ENCODE data around the gene ITGB4. TPM values are rescaled to one million over a fixed set of nuclear protein-coding genes. Genes with fewer than 3 reads are reported as not detected.

ITGB4 gene
- total and polyA plus RNA-seq, 9 of the 15 experiments (the other 6 are each of a cell fraction or from before 2014, with no cell fraction given): 0.05 to 2.8 (median 0.76) TPM; not detected in 3

DNA sequence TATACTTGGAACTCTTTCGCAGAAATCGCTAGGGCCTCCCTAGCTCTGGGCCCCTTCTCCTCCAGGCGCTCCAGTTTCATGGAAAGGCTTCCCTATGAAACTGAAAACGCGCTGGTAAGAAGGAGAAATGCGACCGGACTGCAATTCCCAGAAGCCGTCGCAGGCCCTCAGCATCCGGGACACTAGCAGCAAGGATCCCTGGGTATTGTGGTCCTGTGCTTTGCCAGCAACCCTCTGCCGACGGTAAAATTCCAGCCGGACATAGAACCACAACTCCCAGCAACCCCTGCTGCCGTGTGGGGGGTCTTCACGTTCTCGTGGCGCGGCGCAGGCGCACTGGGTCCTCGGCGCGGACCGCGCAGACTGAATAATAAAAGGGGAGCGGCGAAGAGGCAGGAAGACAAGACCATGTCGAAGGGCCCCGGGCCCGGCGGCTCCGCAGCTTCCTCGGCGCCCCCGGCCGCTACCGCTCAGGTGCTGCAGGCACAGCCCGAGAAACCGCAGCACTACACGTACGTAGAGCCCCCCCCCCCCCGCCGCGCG, 63.3 kb downstream of the ITGB4 start, which contains the start of gene UNK (continued):
- peak; percentile 100 for TF ChIP-seq CXXC5 (CRISPR knock-in tag; IDR thresholded peaks at IDR 0.05)
- TF ChIP-seq ZNF584 (CRISPR knock-in tag; IDR thresholded peaks at IDR 0.05; ENCODE audit: low read depth): peak; percentile 89
- TF ChIP-seq XRCC5 (IDR thresholded peaks at IDR 0.05; ENCODE audit: low read depth, low read length): peak; percentile 26; the same call in 1 of the 2 replicates
- peak; percentile 94; the same call in 1 of the 2 replicates for TF ChIP-seq DMBX1 (CRISPR knock-in tag; IDR thresholded peaks at IDR 0.05; ENCODE audit: borderline replicate concordance)
- TF ChIP-seq, protein P1, sequence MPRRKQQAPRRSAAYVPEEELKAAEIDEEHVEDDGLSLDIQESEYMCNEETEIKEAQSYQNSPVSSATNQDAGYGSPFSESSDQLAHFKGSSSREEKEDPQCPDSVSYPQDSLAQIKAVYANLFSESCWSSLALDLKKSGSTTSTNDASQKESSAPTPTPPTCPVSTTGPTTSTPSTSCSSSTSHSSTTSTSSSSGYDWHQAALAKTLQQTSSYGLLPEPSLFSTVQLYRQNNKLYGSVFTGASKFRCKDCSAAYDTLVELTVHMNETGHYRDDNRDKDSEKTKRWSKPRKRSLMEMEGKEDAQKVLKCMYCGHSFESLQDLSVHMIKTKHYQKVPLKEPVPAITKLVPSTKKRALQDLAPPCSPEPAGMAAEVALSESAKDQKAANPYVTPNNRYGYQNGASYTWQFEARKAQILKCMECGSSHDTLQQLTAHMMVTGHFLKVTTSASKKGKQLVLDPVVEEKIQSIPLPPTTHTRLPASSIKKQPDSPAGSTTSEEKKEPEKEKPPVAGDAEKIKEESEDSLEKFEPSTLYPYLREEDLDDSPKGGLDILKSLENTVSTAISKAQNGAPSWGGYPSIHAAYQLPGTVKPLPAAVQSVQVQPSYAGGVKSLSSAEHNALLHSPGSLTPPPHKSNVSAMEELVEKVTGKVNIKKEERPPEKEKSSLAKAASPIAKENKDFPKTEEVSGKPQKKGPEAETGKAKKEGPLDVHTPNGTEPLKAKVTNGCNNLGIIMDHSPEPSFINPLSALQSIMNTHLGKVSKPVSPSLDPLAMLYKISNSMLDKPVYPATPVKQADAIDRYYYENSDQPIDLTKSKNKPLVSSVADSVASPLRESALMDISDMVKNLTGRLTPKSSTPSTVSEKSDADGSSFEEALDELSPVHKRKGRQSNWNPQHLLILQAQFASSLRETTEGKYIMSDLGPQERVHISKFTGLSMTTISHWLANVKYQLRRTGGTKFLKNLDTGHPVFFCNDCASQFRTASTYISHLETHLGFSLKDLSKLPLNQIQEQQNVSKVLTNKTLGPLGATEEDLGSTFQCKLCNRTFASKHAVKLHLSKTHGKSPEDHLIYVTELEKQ (CRISPR knock-in tag; IDR thresholded peaks at IDR 0.05): no peak
- TF ChIP-seq ZNF134 (CRISPR knock-in tag; conservative IDR thresholded peaks at IDR 0.05): peak; percentile 71; the same call in 1 of the 2 replicates
- TF ChIP-seq, protein P2, sequence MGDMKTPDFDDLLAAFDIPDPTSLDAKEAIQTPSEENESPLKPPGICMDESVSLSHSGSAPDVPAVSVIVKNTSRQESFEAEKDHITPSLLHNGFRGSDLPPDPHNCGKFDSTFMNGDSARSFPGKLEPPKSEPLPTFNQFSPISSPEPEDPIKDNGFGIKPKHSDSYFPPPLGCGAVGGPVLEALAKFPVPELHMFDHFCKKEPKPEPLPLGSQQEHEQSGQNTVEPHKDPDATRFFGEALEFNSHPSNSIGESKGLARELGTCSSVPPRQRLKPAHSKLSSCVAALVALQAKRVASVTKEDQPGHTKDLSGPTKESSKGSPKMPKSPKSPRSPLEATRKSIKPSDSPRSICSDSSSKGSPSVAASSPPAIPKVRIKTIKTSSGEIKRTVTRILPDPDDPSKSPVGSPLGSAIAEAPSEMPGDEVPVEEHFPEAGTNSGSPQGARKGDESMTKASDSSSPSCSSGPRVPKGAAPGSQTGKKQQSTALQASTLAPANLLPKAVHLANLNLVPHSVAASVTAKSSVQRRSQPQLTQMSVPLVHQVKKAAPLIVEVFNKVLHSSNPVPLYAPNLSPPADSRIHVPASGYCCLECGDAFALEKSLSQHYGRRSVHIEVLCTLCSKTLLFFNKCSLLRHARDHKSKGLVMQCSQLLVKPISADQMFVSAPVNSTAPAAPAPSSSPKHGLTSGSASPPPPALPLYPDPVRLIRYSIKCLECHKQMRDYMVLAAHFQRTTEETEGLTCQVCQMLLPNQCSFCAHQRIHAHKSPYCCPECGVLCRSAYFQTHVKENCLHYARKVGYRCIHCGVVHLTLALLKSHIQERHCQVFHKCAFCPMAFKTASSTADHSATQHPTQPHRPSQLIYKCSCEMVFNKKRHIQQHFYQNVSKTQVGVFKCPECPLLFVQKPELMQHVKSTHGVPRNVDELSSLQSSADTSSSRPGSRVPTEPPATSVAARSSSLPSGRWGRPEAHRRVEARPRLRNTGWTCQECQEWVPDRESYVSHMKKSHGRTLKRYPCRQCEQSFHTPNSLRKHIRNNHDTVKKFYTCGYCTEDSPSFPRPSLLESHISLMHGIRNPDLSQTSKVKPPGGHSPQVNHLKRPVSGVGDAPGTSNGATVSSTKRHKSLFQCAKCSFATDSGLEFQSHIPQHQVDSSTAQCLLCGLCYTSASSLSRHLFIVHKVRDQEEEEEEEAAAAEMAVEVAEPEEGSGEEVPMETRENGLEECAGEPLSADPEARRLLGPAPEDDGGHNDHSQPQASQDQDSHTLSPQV (IDR thresholded peaks at IDR 0.05): peak; percentile 3
- 0 out of 2 replicates have a peak, but pooled peaks have one; percentile 47 for TF ChIP-seq BHLHE40 (IDR thresholded peaks at IDR 0.05; ENCODE audit: low read length)
- TF ChIP-seq SPI1 (IDR thresholded peaks at IDR 0.05; ENCODE audit: borderline replicate concordance, low read depth, low read length): peak; percentile 38; the same call in 1 of the 2 replicates
- TF ChIP-seq ZNF583 (CRISPR knock-in tag; IDR thresholded peaks at IDR 0.05): peak; percentile 89; the same call in 1 of the 2 replicates
- TF ChIP-seq HNRNPL (IDR thresholded peaks at IDR 0.05; ENCODE audit: low read depth, low read length): no peak
- no peak for TF ChIP-seq THRAP3 (IDR thresholded peaks at IDR 0.05; ENCODE audit: borderline replicate concordance)
- no peak for TF ChIP-seq BRCA1 (IDR thresholded peaks at IDR 0.05)
- TF ChIP-seq BRCA1 (CRISPR knock-in tag; IDR thresholded peaks at IDR 0.05): no peak
- peak; percentile 97 for TF ChIP-seq MBD2 (IDR thresholded peaks at IDR 0.05; ENCODE audit: borderline replicate concordance, low read depth)
- TF ChIP-seq, protein P3, sequence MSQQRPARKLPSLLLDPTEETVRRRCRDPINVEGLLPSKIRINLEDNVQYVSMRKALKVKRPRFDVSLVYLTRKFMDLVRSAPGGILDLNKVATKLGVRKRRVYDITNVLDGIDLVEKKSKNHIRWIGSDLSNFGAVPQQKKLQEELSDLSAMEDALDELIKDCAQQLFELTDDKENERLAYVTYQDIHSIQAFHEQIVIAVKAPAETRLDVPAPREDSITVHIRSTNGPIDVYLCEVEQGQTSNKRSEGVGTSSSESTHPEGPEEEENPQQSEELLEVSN (IDR thresholded peaks at IDR 0.05; ENCODE audit: borderline replicate concordance in 1 of 2, extremely low read depth in 1 of 2, insufficient read depth in 1 of 2, insufficient read length in 1 of 2, low read depth in 1 of 2, low read length in 1 of 2, poor library complexity in 1 of 2, severe bottlenecking in 1 of 2): no peak
- TF ChIP-seq MYBL2 (IDR thresholded peaks at IDR 0.05; ENCODE audit: low read depth): no peak
- TF ChIP-seq MYBL2 (CRISPR knock-in tag; IDR thresholded peaks at IDR 0.05; ENCODE audit: borderline replicate concordance): no peak

Measured in K562 (cell line).